HL-60 (cell line): Measurements from ENCODE around the gene CFAP299.

Source experiments
- CTCF ChIP-seq: IDR thresholded peaks from one replicate; pipeline ENCODE4 v1.5.1; 2011; ENCODE audit warnings: low read length, control low read depth, inconsistent platforms; ENCODE audit not compliant: insufficient read depth
- GABPA ChIP-seq: IDR thresholded peaks from 2 replicates; pipeline ENCODE4 v1.6.1; 2012; ENCODE audit warnings: low read depth
- POLR2AphosphoS5 ChIP-seq: IDR thresholded peaks from 2 replicates; pipeline ENCODE4 v1.6.1; 2012; ENCODE audit warnings: low read depth
- REST ChIP-seq: IDR thresholded peaks from 2 replicates; pipeline ENCODE4 v1.6.1; 2012; ENCODE audit warnings: low read depth; ENCODE audit not compliant: insufficient replicate concordance
- SPI1 ChIP-seq: IDR thresholded peaks from 2 replicates; pipeline ENCODE4 v1.6.1; 2012; ENCODE audit warnings: low read depth, mild to moderate bottlenecking, borderline replicate concordance

GRCh38 chr4:80680934-80681333 is 345.4 kb downstream of the CFAP299 start:
- no peak for TF ChIP-seq CTCF
- TF ChIP-seq GABPA, result no peak
- no peak for TF ChIP-seq REST
- no peak for TF ChIP-seq POLR2AphosphoS5
- TF ChIP-seq SPI1, result no peak
